HG02943 (cell line): ENCODE measurements around the gene DHX30.
A peak's percentile ranks its signal among the peaks of the same experiment; 100 is the strongest.
"Not testable (repeated sequence)": the region's sequence is repeated elsewhere in the genome, so short reads cannot be mapped to it uniquely, and the experiment has no call there.

ENCODE experiments used
- ATAC-seq: cut with Tn5 transposase; IDR thresholded peaks from one replicate; pipeline ENCODE4 v1.9.1; 2021; ENCODE audit warnings: mild to moderate bottlenecking, low read depth, moderate library complexity; ENCODE audit not compliant: unreplicated experiment

Gene DHX30

GRCh38 chr3:47804577-47804976 is 1.6 kb downstream of the DHX30 start:
- ATAC-seq = no peak

- ATAC-seq = no peak
Observed at GRCh38 chr3:47813551-47814177, 10.7 kb downstream of the DHX30 start.

- ATAC-seq = no peak
Observed at GRCh38 chr3:47817609-47818008, 14.7 kb downstream of the DHX30 start.

GRCh38 chr3:47824541-47825473 is 21.9 kb downstream of the DHX30 start:
- ATAC-seq = peak; percentile 77

- ATAC-seq = no peak
Observed at GRCh38 chr3:47825590-47825989, 22.7 kb downstream of the DHX30 start.

- ATAC-seq = not testable (repeated sequence)
Observed at GRCh38 chr3:47829482-47829881, 26.5 kb downstream of the DHX30 start.

GRCh38 chr3:47836986-47837385 is 34.0 kb downstream of the DHX30 start:
- ATAC-seq = no peak

- no peak for ATAC-seq
Observed at GRCh38 chr3:47838503-47838902, 35.6 kb downstream of the DHX30 start.

- ATAC-seq = no peak
Observed at GRCh38 chr3:47841786-47842349, 38.9 kb downstream of the DHX30 start.

GRCh38 chr3:47846186-47846879 is 43.4 kb downstream of the DHX30 start:
- no peak for ATAC-seq

- no peak for ATAC-seq
Observed at GRCh38 chr3:47846880-47847248, 43.9 kb downstream of the DHX30 start.

- no peak for ATAC-seq
Observed at GRCh38 chr3:47847260-47847659, 44.3 kb downstream of the DHX30 start.

- ATAC-seq = no peak
Observed at GRCh38 chr3:47847801-47848518, 45.0 kb downstream of the DHX30 start.

GRCh38 chr3:47848599-47849117 is 45.7 kb downstream of the DHX30 start:
- ATAC-seq = no peak

- ATAC-seq = no peak
Observed at GRCh38 chr3:47849186-47849698, 46.3 kb downstream of the DHX30 start.

- ATAC-seq = no peak
Observed at GRCh38 chr3:47849699-47850563, 47.0 kb downstream of the DHX30 start.

- no peak for ATAC-seq
Observed at GRCh38 chr3:47850564-47851410, 47.8 kb downstream of the DHX30 start.
